ENCODE data around the gene FBN2.

- TF ChIP-seq ATF3 (IDR thresholded peaks at IDR 0.05), result no peak
- no peak for TF ChIP-seq MAX (IDR thresholded peaks at IDR 0.05)
- no peak for TF ChIP-seq POLR2A (IDR thresholded peaks at IDR 0.05; ENCODE audit: borderline replicate concordance, extremely low read depth, insufficient read depth, insufficient read length)
- no peak for TF ChIP-seq CTCF (IDR thresholded peaks at IDR 0.05 in 2 of 3, conservative IDR thresholded peaks at IDR 0.05 in 1 of 3; ENCODE audit: borderline replicate concordance in 1 of 3, insufficient read depth in 1 of 3, low read depth in 2 of 3, low read length in 2 of 3)
- no peak for TF ChIP-seq POLR2AphosphoS5 (IDR thresholded peaks at IDR 0.05; ENCODE audit: low read depth, low read length)
- TF ChIP-seq CEBPB (IDR thresholded peaks at IDR 0.05; ENCODE audit: low read depth), result no peak
- TF ChIP-seq EZH2 (IDR thresholded peaks at IDR 0.05), result no peak
- no peak for TF ChIP-seq REST (IDR thresholded peaks at IDR 0.05; ENCODE audit: low read depth)
- TF ChIP-seq JUND (IDR thresholded peaks at IDR 0.05), result no peak
- TF ChIP-seq YY1 (IDR thresholded peaks at IDR 0.05; ENCODE audit: extremely low read depth, insufficient replicate concordance, low read depth, low read length), result no peak
- TF ChIP-seq EGR1 (IDR thresholded peaks at IDR 0.05; ENCODE audit: low read depth), result no peak
These were observed 175.7 kb downstream of the FBN2 start for GRCh38 chr5:128362370-128362769.
